GM20000 (cell line): ENCODE data around the gene ZNF777.
"Not testable (repeated sequence)": the region's sequence is repeated elsewhere in the genome, so short reads cannot be mapped to it uniquely, and the experiment has no call there.

Source experiments
- DNase-seq: peaks from one replicate; pipeline ENCODE4 v3.0.0; 2012; ENCODE audit warnings: low spot score
- TF ChIP-seq, protein P1 (sequence below): IDR thresholded peaks from 2 replicates; pipeline ENCODE4 v1.5.1; 2012; ENCODE audit warnings: mild to moderate bottlenecking, control low read depth; ENCODE audit errors: extremely low read depth, missing control alignments

The ZNF777 gene

DNA sequence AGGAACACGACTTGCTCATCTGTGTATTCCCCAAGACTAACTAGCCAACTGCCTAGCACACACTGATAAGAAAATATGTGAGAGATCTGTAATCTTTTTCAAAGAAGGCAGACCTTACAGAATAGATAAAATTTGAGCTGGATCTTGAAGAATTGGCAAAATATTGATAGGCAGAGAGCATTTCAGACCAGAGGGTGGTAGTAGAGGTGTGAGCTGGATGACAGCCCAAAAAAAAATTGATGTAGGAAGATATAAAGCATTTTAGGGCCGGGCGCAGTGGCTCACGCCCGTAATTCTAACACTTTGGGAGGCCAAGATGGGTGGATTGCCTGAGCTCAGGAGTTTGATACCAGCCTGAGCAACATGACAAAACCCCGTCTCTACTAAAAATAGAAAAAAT lies 37.9 kb upstream of the ZNF777 start:
- TF ChIP-seq, protein P1, sequence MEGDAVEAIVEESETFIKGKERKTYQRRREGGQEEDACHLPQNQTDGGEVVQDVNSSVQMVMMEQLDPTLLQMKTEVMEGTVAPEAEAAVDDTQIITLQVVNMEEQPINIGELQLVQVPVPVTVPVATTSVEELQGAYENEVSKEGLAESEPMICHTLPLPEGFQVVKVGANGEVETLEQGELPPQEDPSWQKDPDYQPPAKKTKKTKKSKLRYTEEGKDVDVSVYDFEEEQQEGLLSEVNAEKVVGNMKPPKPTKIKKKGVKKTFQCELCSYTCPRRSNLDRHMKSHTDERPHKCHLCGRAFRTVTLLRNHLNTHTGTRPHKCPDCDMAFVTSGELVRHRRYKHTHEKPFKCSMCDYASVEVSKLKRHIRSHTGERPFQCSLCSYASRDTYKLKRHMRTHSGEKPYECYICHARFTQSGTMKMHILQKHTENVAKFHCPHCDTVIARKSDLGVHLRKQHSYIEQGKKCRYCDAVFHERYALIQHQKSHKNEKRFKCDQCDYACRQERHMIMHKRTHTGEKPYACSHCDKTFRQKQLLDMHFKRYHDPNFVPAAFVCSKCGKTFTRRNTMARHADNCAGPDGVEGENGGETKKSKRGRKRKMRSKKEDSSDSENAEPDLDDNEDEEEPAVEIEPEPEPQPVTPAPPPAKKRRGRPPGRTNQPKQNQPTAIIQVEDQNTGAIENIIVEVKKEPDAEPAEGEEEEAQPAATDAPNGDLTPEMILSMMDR = no peak
- no peak for DNase-seq

DNA sequence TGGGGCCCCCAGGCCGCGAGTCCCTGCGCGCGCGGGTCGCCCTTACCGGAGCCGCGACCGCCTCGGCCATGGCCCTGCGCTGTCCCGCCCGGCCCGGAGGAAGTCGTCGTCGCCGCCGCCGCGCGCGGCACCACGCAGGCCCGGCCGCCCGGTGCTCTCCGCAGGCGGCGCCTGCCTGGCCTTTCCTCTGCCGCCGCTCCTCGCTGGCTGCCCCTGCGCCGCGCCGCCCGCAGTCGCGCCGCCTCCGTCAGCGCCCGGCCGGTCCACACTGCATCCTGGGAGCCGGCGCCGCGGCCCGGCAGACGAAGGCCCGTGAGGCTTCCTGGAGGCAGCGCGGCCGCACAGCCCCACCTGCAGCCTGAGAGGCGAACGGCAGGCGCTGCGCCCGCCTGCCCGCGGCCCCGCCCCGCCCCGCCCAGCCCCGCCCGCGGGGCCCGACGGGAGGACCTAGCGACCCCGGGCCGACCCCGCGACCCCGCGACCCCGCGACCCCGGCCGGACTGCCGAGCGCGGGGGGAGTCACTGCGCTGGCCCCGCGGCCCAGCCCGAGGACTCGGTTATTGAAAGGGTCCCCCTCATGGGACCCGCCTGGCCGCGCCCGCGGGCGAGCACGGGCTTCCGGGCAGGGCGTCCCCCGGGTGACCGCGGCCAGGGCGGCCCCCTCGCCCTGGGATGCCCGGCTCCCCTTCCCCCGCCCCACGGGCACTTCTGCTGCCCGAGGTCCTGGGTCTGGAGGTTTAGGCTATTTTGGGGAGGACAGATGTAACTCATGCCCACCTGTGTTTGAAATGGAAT lies 36.8 kb upstream of the ZNF777 start, which contains the start of gene ZNF746:
TSS of gene ZNF746 (minus strand) at position 343 of the 795 bp plus-strand sequence. CDS start at position 70, 273 bp downstream.
- TF ChIP-seq, protein P1 = peak; percentile 67
- DNase-seq = peak; percentile 98

DNA sequence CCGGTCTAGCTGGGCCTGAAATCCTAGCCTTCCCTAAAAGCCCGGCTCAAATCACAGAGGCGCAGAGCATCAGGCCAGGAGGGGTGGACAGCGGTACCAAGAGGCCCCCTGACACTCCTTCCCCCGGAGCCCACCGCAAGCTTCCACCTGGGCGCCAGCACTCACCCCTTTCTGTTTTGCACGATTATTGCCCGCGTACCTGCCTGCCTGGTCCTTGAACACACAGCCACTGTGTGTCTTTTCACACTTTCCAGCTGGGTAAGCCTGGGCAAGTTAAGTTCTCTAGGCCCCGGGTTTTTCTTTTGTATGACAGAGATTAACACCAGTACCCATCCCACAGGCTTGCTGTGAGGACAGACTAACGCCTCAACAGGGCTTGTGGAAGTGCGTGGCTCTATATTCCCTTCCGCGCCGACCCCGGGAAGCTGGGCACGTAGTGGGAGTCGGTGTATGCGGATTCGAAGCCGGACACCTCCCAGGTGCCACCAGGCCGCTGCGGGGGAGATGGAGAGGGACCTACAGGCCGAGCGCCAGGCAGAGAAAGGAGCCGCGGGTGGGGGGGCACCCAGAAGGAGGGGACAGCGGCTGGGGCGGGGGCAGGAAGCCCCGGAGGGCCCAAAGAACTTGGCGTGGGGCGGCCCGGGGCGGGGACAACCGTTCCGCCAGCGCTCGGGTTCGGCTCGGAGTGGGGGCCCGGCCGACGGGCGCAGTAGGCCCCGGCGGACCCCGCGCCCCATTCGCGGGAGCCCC lies 36.0 kb upstream of the ZNF777 start:
- DNase-seq = peak; percentile 69

DNA sequence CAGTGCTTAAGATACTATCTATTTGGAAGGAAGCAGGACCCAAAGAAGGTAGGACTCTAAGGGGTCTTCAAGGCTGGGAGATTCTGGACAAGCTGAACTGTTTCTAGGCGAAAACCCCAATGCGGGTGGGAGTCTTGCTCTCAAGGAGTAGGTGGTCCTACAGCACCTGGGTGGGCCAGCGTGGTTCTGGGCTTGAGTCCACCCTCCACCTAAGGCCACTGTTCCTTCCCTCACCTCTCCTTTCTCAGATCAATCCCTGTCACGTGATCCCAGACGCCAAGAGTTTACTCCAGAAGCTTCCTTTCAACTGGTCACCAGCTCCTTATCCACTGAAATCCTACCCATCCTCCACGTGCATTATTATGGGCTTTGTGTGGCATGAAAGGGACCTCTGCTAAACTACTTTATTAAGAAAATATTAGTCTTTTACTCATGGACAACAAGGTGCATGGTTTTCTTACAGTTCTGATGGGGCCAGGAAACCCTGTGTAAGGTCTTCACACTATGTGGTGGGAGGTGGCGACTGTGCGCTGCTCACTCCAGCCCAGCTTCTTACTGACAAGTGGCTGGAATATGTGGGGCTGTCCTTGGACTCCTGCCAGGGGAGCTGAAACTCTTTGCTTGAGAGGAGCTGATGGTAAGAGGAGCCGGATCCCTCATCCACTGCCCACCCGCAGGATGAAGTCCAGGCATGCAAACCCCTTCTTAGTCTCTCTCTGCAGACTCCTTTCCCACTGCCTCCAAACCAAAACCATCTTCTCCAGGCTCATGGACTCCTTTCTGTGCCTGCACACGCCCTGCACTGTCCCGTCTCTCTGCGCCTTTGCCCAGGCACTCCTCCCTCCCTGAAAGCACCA lies 35.2 kb upstream of the ZNF777 start:
- no peak for DNase-seq
- TF ChIP-seq, protein P1 = no peak

More for the DNA sequence above, 36.0 kb upstream of the ZNF777 start:
- TF ChIP-seq, protein P1 = no peak

DNA sequence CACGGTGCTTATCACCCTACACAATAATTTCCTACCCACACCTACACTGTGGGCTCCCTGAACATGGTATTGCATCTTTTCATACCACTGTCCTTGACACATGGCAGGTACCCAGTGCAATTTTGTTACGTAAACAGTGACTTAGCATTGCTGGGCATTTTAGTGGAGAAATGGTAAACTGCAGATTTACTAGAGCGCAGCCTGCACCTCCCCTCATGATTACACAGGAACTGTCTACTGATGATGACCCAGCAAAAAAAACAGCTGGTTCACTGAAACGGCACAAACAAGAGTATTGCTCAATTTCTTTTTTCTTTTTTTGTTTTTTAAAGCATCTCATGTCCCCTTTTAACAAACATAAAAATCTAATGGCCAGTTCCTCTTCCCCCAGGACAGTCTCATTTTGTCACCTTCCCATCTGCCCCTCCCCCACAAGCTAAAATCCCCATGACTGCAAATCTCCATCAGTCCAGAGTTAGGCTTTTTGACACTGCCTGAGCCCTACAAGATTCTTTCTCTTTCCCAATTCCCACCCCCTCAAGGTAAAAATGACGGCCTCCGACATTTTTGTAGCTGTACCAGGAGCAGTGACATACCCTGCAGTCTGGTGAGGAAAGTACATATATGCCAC lies 34.0 kb upstream of the ZNF777 start:
- no peak for DNase-seq
- TF ChIP-seq, protein P1 = no peak

DNA sequence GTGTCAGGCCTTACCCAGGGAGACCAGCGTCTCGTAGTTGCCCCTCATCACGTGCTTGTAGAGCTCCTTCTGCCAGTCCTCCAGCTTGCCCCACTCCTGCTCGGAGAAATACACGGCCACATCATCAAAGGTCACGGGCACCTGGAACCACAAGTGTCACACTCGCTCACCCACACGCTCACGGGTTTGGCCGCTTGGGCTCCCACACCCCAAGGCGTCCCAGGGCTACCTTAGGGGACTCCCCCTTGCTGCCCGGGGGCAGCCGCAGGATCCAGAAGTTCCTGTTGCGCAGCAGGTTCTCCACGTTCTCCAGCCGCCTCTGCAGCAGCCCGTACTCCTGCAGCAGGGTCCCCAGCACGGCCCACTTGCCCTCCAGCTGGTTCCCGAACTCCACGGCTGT lies 33.1 kb upstream of the ZNF777 start:
- not testable (repeated sequence) for DNase-seq

GRCh38 chr7:149493366-149493765 lies 32.5 kb upstream of the ZNF777 start:
- TF ChIP-seq, protein P1 = no peak
- no peak for DNase-seq
